H9 (cell line): Measurements from ENCODE around the gene TXNDC8. TPM values are rescaled to one million over a fixed set of nuclear protein-coding genes. Genes with fewer than 3 reads are reported as not detected.

Experiments used
- DNase-seq: peaks from one replicate; pipeline ENCODE4 v3.0.0-alpha.2; 2017
- H2AFZ ChIP-seq: one replicate; pipeline ENCODE4 v1.6.1; 2013; ENCODE audit warnings: mild to moderate bottlenecking, low read length, control low read depth, moderate library complexity
- H2AK5ac ChIP-seq: 2 replicates; pipeline ENCODE4 v1.6.1; 2013; ENCODE audit warnings: low read length, control low read depth, mixed read lengths; ENCODE audit not compliant: insufficient read length
- H2BK120ac ChIP-seq: one replicate; pipeline ENCODE4 v1.6.1; 2013; ENCODE audit warnings: low read depth, mild to moderate bottlenecking, low read length, control low read depth, inconsistent platforms; ENCODE audit not compliant: poor library complexity, severe bottlenecking
- H2BK12ac ChIP-seq: 2 replicates; pipeline ENCODE4 v1.6.1; 2013; ENCODE audit warnings: low read length, control low read depth, mixed read lengths, low read depth; ENCODE audit not compliant: insufficient read length
- H2BK15ac ChIP-seq: 2 replicates; pipeline ENCODE4 v1.6.1; 2013; ENCODE audit warnings: low read depth, low read length, control low read depth
- H2BK20ac ChIP-seq: one replicate; pipeline ENCODE4 v1.6.1; 2013; ENCODE audit warnings: low read depth, mild to moderate bottlenecking, low read length, control low read depth, inconsistent platforms; ENCODE audit not compliant: poor library complexity, severe bottlenecking
- H2BK5ac ChIP-seq: 2 replicates; pipeline ENCODE4 v1.6.1; 2013; ENCODE audit warnings: low read length, control low read depth, mixed read lengths; ENCODE audit not compliant: insufficient read length
- H3K14ac ChIP-seq: 2 replicates; pipeline ENCODE4 v1.6.1; 2013; ENCODE audit warnings: low read length, control low read depth; ENCODE audit not compliant: insufficient read depth
- H3K18ac ChIP-seq: 2 replicates; pipeline ENCODE4 v1.6.1; 2013; ENCODE audit warnings: low read depth, mild to moderate bottlenecking, mixed read lengths, low read length, control low read depth; ENCODE audit not compliant: insufficient read length
- H3K23ac ChIP-seq: 2 replicates; pipeline ENCODE4 v1.6.1; 2013; ENCODE audit warnings: low read length, control low read depth, mixed read lengths, low read depth; ENCODE audit not compliant: insufficient read length
- H3K23me2 ChIP-seq: 2 replicates; pipeline ENCODE4 v1.6.1; 2013; ENCODE audit warnings: low read depth, mild to moderate bottlenecking, mixed read lengths, low read length, control low read depth; ENCODE audit not compliant: insufficient read length, poor library complexity, severe bottlenecking
- H3K27ac ChIP-seq: 2 replicates; pipeline ENCODE4 v1.5.1; 2013; ENCODE audit warnings: low read length, control low read depth, mixed read lengths, low read depth; ENCODE audit not compliant: insufficient read length
- H3K27me3 ChIP-seq: 2 replicates; pipeline ENCODE4 v1.6.1; 2013; ENCODE audit warnings: low read length, control low read depth, inconsistent platforms; ENCODE audit not compliant: insufficient read depth
- H3K4ac ChIP-seq: 2 replicates; pipeline ENCODE4 v1.6.1; 2013; ENCODE audit warnings: low read depth, mild to moderate bottlenecking, control low read depth, inconsistent platforms, low read length, moderate library complexity
- H3K4me1 ChIP-seq: 2 replicates; pipeline ENCODE4 v1.6.1; 2013; ENCODE audit warnings: low read length, control low read depth, inconsistent platforms; ENCODE audit not compliant: insufficient read depth
- H3K4me2 ChIP-seq: 2 replicates; pipeline ENCODE4 v1.6.1; 2013; ENCODE audit warnings: low read length, control low read depth, mixed read lengths; ENCODE audit not compliant: insufficient read length, insufficient read depth
- H3K56ac ChIP-seq: 2 replicates; pipeline ENCODE4 v1.6.1; 2013; ENCODE audit warnings: low read depth, mild to moderate bottlenecking, mixed read lengths, low read length, control low read depth; ENCODE audit not compliant: insufficient read length
- H3K79me1 ChIP-seq: 2 replicates; pipeline ENCODE4 v1.6.1; 2013; ENCODE audit warnings: low read depth, mild to moderate bottlenecking, moderate library complexity, low read length, control low read depth, inconsistent platforms; ENCODE audit not compliant: insufficient read depth, poor library complexity, severe bottlenecking
- H3K79me2 ChIP-seq: 2 replicates; pipeline ENCODE4 v1.6.1; 2013; ENCODE audit warnings: low read length, control low read depth, inconsistent platforms; ENCODE audit not compliant: insufficient read depth
- H3K9ac ChIP-seq: 2 replicates; pipeline ENCODE4 v1.6.1; 2013; ENCODE audit warnings: low read length, control low read depth, mixed read lengths; ENCODE audit not compliant: insufficient read length; ENCODE audit errors: extremely low read depth
- H3K9me3 ChIP-seq: one replicate; pipeline ENCODE4 v1.6.1; 2013; ENCODE audit warnings: low read depth, low read length, inconsistent platforms; ENCODE audit not compliant: control insufficient read depth
- H3T11ph ChIP-seq: one replicate; pipeline ENCODE4 v1.6.1; 2013; ENCODE audit warnings: mild to moderate bottlenecking, low read length, control low read depth, inconsistent platforms
- H4K20me1 ChIP-seq: one replicate; pipeline ENCODE4 v1.6.1; 2013; ENCODE audit not compliant: control insufficient read depth, insufficient read length, insufficient read depth
- H4K5ac ChIP-seq: 2 replicates; pipeline ENCODE4 v1.6.1; 2013; ENCODE audit warnings: low read depth, mild to moderate bottlenecking, mixed read lengths, low read length, control low read depth; ENCODE audit not compliant: insufficient read length
- H4K8ac ChIP-seq: replicated peaks from 2 replicates; pipeline ENCODE4 v1.6.1; 2013; ENCODE audit warnings: low read length, control low read depth, mixed read lengths, low read depth; ENCODE audit not compliant: insufficient read length
- H4K91ac ChIP-seq: 2 replicates; pipeline ENCODE4 v1.6.1; 2013; ENCODE audit warnings: low read depth, mild to moderate bottlenecking, moderate library complexity, mixed read lengths, low read length, control low read depth; ENCODE audit not compliant: insufficient read length
- H3K27ac Mint-ChIP-seq, 3 experiments: 2 replicates in 2 of 3; 3 replicates in 1 of 3; pipeline ENCODE4 v1.8.0; 2020 to 2021; ENCODE audit warnings: mixed read lengths in 3 of 3, mild to moderate bottlenecking in 1 of 3, moderate library complexity in 1 of 3
- H3K27me3 Mint-ChIP-seq: 2 replicates; pipeline ENCODE4 v1.8.0; 2021; ENCODE audit warnings: low read depth, mild to moderate bottlenecking, moderate library complexity, mixed read lengths
- H3K36me3 Mint-ChIP-seq, 3 experiments: 2 replicates in 2 of 3; 3 replicates in 1 of 3; pipeline ENCODE4 v1.8.0; 2020 to 2021; ENCODE audit warnings: low read depth in 3 of 3, mixed read lengths in 3 of 3; ENCODE audit not compliant: insufficient read depth in 1 of 3
- H3K4me1 Mint-ChIP-seq, 2 experiments: 2 replicates each; pipeline ENCODE4 v1.8.0; 2020; ENCODE audit warnings: mixed read lengths in 2 of 2
- H3K4me3 Mint-ChIP-seq, 2 experiments: 2 replicates in 1 of 2; 3 replicates in 1 of 2; pipeline ENCODE4 v1.8.0; 2020 to 2021; ENCODE audit warnings: mild to moderate bottlenecking in 2 of 2, mixed read lengths in 2 of 2, moderate library complexity in 1 of 2
- H3K9me3 Mint-ChIP-seq, 2 experiments: 2 replicates in 1 of 2; 3 replicates in 1 of 2; pipeline ENCODE4 v1.8.0; 2020; ENCODE audit warnings: mild to moderate bottlenecking in 2 of 2, mixed read lengths in 2 of 2, moderate library complexity in 1 of 2
- CTCF ChIP-seq: fragments of 200-600 bp; sonication (generic); conservative IDR thresholded peaks from 3 replicates; pipeline ENCODE4 v1.8.0; 2021; ENCODE audit warnings: antibody characterized with exemption, mild to moderate bottlenecking
- WGBS: extraction: QIAGEN DNeasy Blood & Tissue Kit; methylation state at CpG from one replicate; pipeline ENCODE4 v1.1.7; 2013; ENCODE audit warnings: missing lambda C conversion rate, low lambda C conversion rate, mixed read lengths; ENCODE audit not compliant: insufficient read length; ENCODE audit errors: extremely low coverage; 5-methylcytosine and 5-hydroxymethylcytosine counted together
- total RNA-seq: library from RNA; stranded (reverse); gene quantifications from 2 replicates; pipeline ENCODE4 v1.2.1, GENCODE V29; 2021

The TXNDC8 gene
- total RNA-seq, 1 experiment from 2014 or later: not detected

- no peak overlapping the region for H2BK120ac ChIP-seq
- no peak for TF ChIP-seq CTCF
- DNase-seq: peak; percentile 43
- Mint-ChIP-seq H3K36me3 (no peaks in the 10 kb centered on the region), H3K4me1 (no peaks in the 10 kb centered on the region), H3K4me3 (no peak overlapping the region), H3K27me3 (no peaks in the 10 kb centered on the region), H3K9me3 (no peaks in the 10 kb centered on the region), H3K27ac (no peak overlapping the region)
- H2BK20ac ChIP-seq: no peak overlapping the region
- no CpG with 5 or more reads among the region's 28 CpGs for WGBS
- H4K91ac ChIP-seq: no peak overlapping the region
- H3K14ac ChIP-seq: no peak overlapping the region
- H4K8ac ChIP-seq: no peak overlapping the region
- no peaks in the 10 kb centered on the region for H3K23me2 ChIP-seq
- H2BK15ac ChIP-seq: no peak overlapping the region
- no peak overlapping the region for H3K4ac ChIP-seq
- H2BK12ac ChIP-seq: no peak overlapping the region
- no peak overlapping the region for H3K23ac ChIP-seq
- no peak overlapping the region for H3K9ac ChIP-seq
- no peak overlapping the region for H2AFZ ChIP-seq
- H3K27ac ChIP-seq: no peak overlapping the region
- H4K5ac ChIP-seq: no peak overlapping the region
- H3K56ac ChIP-seq: no peak overlapping the region
- H3K9me3 ChIP-seq: no peaks in the 10 kb centered on the region
- H2BK5ac ChIP-seq: no peak overlapping the region
- H3K27me3 ChIP-seq: no peaks in the 10 kb centered on the region
- H4K20me1 ChIP-seq: no peaks in the 10 kb centered on the region
- H3T11ph ChIP-seq: no peak overlapping the region
- no peaks in the 10 kb centered on the region for H3K4me1 ChIP-seq
- H3K79me1 ChIP-seq: no peaks in the 10 kb centered on the region
- no peak overlapping the region for H3K4me2 ChIP-seq
- no peaks in the 10 kb centered on the region for H3K79me2 ChIP-seq
- H2AK5ac ChIP-seq: no peak overlapping the region
- no peak overlapping the region for H3K18ac ChIP-seq
Measured at GRCh38 chr9:110291921-110292557, 45.6 kb downstream of the TXNDC8 start.
